ENCODE measurements around the gene ZFPM1. TPM values are rescaled to one million over a fixed set of nuclear protein-coding genes. Genes with fewer than 3 reads are reported as not detected.

Gene ZFPM1
- total RNA-seq, 2 experiments from 2014 or later, result 15.0 to 18.0 TPM

DNA sequence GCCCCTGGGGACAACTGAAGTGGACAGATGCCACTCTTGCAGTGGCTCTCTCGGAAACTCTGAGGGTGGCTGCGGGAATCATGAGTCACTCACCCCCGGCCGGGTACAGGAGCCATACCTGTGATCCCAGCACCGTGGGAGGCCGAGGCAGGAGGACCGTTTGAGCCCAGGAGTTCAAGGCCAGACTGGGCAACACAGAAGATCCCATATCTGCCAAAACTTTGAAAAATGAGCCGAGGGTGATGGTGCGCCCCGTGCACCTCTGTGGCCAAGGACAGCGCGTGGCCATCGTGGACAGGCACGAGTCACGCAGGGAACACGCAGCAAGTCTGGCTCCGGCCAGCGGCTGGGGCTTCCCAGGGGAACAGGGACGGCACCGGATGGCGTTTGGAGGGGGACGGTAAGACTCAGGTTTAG is 75.8 kb downstream of the ZFPM1 start:
- POLR2A ChIA-PET, result no interaction called here
- H3K4me1 Mint-ChIP-seq (ENCODE audit: low read depth), result no peaks in the 10 kb centered on the region

DNA sequence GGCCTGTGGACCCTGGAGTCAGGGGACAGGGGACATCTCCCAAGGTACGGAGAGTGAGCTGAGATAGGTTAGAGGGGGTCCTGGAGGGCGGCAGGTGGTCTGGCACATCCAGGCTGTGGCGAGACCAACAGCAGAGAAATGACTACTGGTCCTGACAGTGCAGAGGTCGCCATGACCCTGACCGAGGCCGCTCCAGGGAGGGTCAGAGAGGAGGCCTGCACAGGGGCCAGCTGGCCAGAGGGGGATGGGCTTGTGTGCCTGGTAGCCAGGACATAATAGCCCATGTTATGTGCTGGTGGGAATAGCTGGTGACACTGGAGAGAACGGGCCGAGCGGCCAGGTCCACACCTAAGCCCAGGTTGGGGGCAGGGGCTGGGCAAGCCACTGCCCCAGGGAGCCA is 76.5 kb downstream of the ZFPM1 start:
- no peaks in the 10 kb centered on the region for H3K36me3 Mint-ChIP-seq (ENCODE audit: low read depth)
- TF ChIP-seq, protein P1, sequence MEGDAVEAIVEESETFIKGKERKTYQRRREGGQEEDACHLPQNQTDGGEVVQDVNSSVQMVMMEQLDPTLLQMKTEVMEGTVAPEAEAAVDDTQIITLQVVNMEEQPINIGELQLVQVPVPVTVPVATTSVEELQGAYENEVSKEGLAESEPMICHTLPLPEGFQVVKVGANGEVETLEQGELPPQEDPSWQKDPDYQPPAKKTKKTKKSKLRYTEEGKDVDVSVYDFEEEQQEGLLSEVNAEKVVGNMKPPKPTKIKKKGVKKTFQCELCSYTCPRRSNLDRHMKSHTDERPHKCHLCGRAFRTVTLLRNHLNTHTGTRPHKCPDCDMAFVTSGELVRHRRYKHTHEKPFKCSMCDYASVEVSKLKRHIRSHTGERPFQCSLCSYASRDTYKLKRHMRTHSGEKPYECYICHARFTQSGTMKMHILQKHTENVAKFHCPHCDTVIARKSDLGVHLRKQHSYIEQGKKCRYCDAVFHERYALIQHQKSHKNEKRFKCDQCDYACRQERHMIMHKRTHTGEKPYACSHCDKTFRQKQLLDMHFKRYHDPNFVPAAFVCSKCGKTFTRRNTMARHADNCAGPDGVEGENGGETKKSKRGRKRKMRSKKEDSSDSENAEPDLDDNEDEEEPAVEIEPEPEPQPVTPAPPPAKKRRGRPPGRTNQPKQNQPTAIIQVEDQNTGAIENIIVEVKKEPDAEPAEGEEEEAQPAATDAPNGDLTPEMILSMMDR (IDR thresholded peaks at IDR 0.05), result no peak
- H3K4me3 Mint-ChIP-seq, result no peak overlapping the region
- no peaks in the 10 kb centered on the region for H3K27me3 Mint-ChIP-seq
- no peaks in the 10 kb centered on the region for H3K9me3 Mint-ChIP-seq
- H3K4me1 Mint-ChIP-seq (ENCODE audit: low read depth), result no peaks in the 10 kb centered on the region
- POLR2A ChIA-PET, result no interaction called here
- ATAC-seq (no peak), DNase-seq (no peak)
- intact Hi-C loops (cut with micrococcal nuclease), result loop anchor here (5.0 kb wide), 1 partner anchor 77 kb away; the partner anchor contains the start of gene ZFPM1
- CTCF ChIA-PET, result interaction anchor here (1.6 kb wide), 1 partner anchor 82 kb away, joined by 3 read pairs; no protein-coding TSS in a partner anchor
- H3K27ac Mint-ChIP-seq, result no peak overlapping the region

More for the DNA sequence above, 75.8 kb downstream of the ZFPM1 start:
- H3K27me3 Mint-ChIP-seq, result no peaks in the 10 kb centered on the region
- ATAC-seq (no peak), DNase-seq (no peak)
- intact Hi-C loops (cut with micrococcal nuclease), result loop anchor here (5.0 kb wide), 1 partner anchor 77 kb away; the partner anchor contains the start of gene ZFPM1
- TF ChIP-seq, protein P1 (IDR thresholded peaks at IDR 0.05), result no peak
- CTCF ChIA-PET, result interaction anchor here (0.7 to 1.6 kb wide), 2 partner anchors 33 to 81 kb away, joined by 3 read pairs; no protein-coding TSS in a partner anchor
- no peak overlapping the region for H3K27ac Mint-ChIP-seq
- no peak overlapping the region for H3K4me3 Mint-ChIP-seq
- no peaks in the 10 kb centered on the region for H3K36me3 Mint-ChIP-seq (ENCODE audit: low read depth)
- no peaks in the 10 kb centered on the region for H3K9me3 Mint-ChIP-seq

DNA sequence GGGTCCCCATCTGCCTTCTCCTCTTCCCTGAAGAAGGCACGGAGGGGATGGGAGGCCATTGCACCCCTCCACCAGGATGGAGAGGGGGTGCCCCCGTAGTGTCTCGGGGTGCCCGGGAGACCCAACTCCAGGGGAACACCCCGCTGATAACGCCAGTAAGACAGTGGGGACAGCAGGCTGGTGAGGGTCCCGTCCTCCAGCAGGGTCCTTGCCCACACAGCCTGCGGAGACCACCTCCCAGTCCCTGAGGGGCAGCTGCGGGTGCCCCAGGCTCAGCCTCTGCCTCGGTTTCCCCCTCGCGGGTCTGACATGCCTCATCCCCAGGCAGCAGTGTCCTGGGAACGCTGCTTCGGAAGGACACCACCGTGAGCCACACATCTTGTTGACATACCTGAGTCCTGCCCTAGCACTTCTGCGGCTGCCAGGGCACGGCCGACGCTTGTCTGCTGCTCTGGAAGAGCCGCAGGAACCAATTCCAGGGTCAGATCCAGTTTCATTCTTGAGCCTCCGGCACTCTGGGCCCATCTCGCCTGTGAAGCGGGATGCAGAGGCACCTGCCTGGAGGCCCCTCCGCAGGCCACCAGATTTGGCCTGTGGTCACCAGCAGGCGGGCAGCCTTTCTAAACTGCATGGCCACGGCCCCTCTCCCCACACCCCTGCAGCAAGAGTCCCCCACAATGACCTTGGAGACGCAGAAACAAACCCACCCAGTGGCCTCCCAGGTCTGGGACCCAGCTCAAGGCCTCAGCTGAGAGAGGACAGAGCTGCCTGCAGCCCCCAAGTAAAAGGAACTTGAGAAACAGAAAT is 77.2 kb downstream of the ZFPM1 start:
- no peak overlapping the region for H3K27ac Mint-ChIP-seq
- DNase-seq (no peak), ATAC-seq (no peak)
- TF ChIP-seq, protein P1 (IDR thresholded peaks at IDR 0.05), result no peak
- intact Hi-C loops (cut with micrococcal nuclease), result no loop called here
- no peaks in the 10 kb centered on the region for H3K36me3 Mint-ChIP-seq (ENCODE audit: low read depth)
- CTCF ChIA-PET, result no interaction called here
- POLR2A ChIA-PET, result no interaction called here
- H3K9me3 Mint-ChIP-seq, result no peaks in the 10 kb centered on the region
- H3K4me3 Mint-ChIP-seq, result no peak overlapping the region
- peaks cover 3% of the 10 kb centered on the region for H3K4me1 Mint-ChIP-seq (ENCODE audit: low read depth)
- H3K27me3 Mint-ChIP-seq, result no peaks in the 10 kb centered on the region

DNA sequence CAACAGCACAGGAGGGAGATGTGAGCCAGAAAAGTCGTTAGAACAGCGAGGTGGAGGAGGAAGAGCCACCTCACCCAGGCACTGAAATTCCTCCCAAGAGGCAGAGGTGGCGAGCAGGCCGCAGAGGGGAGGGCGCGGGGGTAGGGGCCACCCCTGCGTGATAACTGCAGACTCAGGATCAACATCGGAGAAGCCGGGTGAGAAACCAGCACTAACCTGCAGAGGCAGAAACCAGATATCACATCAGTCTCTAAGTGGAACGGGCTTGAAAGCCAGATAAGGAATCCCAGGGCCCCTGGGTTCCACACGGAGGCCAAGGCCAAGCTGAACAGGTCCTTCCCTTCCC is 77.8 kb downstream of the ZFPM1 start:
- POLR2A ChIA-PET, result no interaction called here
- H3K4me3 Mint-ChIP-seq, result no peak overlapping the region

DNA sequence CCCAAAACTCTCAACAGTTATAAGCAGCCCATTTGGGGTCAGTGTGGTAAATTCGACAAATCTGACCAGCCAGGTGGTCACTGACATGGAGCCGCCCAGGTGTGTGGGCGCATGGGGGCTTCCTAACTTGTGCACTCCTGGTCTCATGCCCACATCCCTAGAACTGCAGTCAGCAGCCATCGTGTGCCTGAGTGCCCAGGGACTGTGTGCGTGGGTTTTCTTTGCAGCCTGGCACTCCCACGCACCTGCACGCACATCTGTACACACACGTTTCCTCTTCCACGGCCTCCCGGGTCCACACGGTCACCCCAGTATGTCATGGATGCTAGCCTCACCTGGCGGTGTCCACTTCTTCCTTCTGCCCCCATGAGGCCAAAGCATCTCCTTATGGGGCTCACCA is 78.3 kb downstream of the ZFPM1 start:
- ATAC-seq (no peak), DNase-seq (no peak)
- H3K36me3 Mint-ChIP-seq (ENCODE audit: low read depth), result peaks cover 4% of the 10 kb centered on the region
- H3K4me3 Mint-ChIP-seq, result no peak overlapping the region
- CTCF ChIA-PET, result no interaction called here
- H3K27me3 Mint-ChIP-seq, result no peaks in the 10 kb centered on the region
- no peak overlapping the region for H3K27ac Mint-ChIP-seq
- peaks cover 9% of the 10 kb centered on the region for H3K4me1 Mint-ChIP-seq (ENCODE audit: low read depth)
- TF ChIP-seq, protein P1 (IDR thresholded peaks at IDR 0.05), result no peak
- intact Hi-C loops (cut with micrococcal nuclease), result no loop called here
- H3K9me3 Mint-ChIP-seq, result no peaks in the 10 kb centered on the region
- POLR2A ChIA-PET, result no interaction called here

More for the DNA sequence above, 77.8 kb downstream of the ZFPM1 start:
- no peaks in the 10 kb centered on the region for H3K9me3 Mint-ChIP-seq
- H3K27ac Mint-ChIP-seq, result no peak overlapping the region
- H3K36me3 Mint-ChIP-seq (ENCODE audit: low read depth), result peaks cover 2% of the 10 kb centered on the region
- TF ChIP-seq, protein P1 (IDR thresholded peaks at IDR 0.05), result no peak
- CTCF ChIA-PET, result no interaction called here
- peaks cover 7% of the 10 kb centered on the region for H3K4me1 Mint-ChIP-seq (ENCODE audit: low read depth)
- intact Hi-C loops (cut with micrococcal nuclease), result no loop called here
- ATAC-seq (no peak), DNase-seq (no peak)
- H3K27me3 Mint-ChIP-seq, result no peaks in the 10 kb centered on the region

All from activated CD8-positive, alpha-beta T cell treated with anti-CD3 and anti-CD28 coated beads for 36 hours (primary cell).